GM13977 (cell line): ENCODE data around the gene ZNF714.

Experiments used
- DNase-seq: peaks from one replicate; pipeline ENCODE4 v3.0.0; 2012; ENCODE audit warnings: low spot score
- CTCF ChIP-seq: IDR thresholded peaks from 2 replicates; pipeline ENCODE4 v1.5.1; 2012; ENCODE audit warnings: mild to moderate bottlenecking, control low read depth; ENCODE audit not compliant: insufficient read depth; ENCODE audit errors: extremely low read depth, missing control alignments
- in situ Hi-C: fragments of 300-500 bp; cut with MboI; formaldehyde crosslinking; loops from one replicate; pipeline ENCODE4 v1.12.0; 2022; ENCODE audit warnings: low sequenced_read_pairs, low pct_unique_long_range_greater_than_20kb, mixed read lengths, inconsistent platforms; ENCODE audit not compliant: unreplicated experiment

Gene ZNF714

GRCh38 chr19:21082011-21082975, at the start of gene ZNF714:
ZNF714 (plus strand) TSS chr19:21082203; CDS start chr19:21098269, 16,066 bp downstream.
- TF ChIP-seq CTCF, result no peak
- DNase-seq, result peak; percentile 81
- in situ Hi-C loops, result no loop called here

GRCh38 chr19:21045028-21045427, 37.0 kb upstream of the ZNF714 start:
- TF ChIP-seq CTCF, result no peak
- in situ Hi-C loops, result no loop called here

GRCh38 chr19:21046489-21046888, 35.5 kb upstream of the ZNF714 start:
- TF ChIP-seq CTCF, result no peak
- in situ Hi-C loops, result no loop called here
- no peak for DNase-seq

More at GRCh38 chr19:21045028-21045427, 37.0 kb upstream of the ZNF714 start:
- no peak for DNase-seq

- in situ Hi-C loops, result no loop called here
- no peak for TF ChIP-seq CTCF
- no peak for DNase-seq
These were observed 34.3 kb upstream of the ZNF714 start for GRCh38 chr19:21047716-21048115.

- no peak for DNase-seq
- TF ChIP-seq CTCF, result no peak
- in situ Hi-C loops, result no loop called here
These were observed 29.1 kb upstream of the ZNF714 start for GRCh38 chr19:21052902-21053301.

- in situ Hi-C loops, result no loop called here
- TF ChIP-seq CTCF, result no peak
- no peak for DNase-seq
These were observed 16.7 kb upstream of the ZNF714 start for GRCh38 chr19:21065336-21065735.
